GM10266 (cell line): ENCODE results near the gene KISS1.

Experiments used
- DNase-seq: peaks from one replicate; pipeline ENCODE4 v3.0.0; 2012; ENCODE audit errors: extremely low spot score
- TF ChIP-seq, protein P1 (sequence below): IDR thresholded peaks from 2 replicates; pipeline ENCODE4 v1.5.1; 2012; ENCODE audit warnings: mild to moderate bottlenecking, low read depth; ENCODE audit not compliant: control insufficient read depth, insufficient read depth; ENCODE audit errors: missing control alignments

Gene KISS1

GRCh38 chr1:204153667-204154066 is 42.6 kb downstream of the KISS1 start:
- TF ChIP-seq, protein P1, sequence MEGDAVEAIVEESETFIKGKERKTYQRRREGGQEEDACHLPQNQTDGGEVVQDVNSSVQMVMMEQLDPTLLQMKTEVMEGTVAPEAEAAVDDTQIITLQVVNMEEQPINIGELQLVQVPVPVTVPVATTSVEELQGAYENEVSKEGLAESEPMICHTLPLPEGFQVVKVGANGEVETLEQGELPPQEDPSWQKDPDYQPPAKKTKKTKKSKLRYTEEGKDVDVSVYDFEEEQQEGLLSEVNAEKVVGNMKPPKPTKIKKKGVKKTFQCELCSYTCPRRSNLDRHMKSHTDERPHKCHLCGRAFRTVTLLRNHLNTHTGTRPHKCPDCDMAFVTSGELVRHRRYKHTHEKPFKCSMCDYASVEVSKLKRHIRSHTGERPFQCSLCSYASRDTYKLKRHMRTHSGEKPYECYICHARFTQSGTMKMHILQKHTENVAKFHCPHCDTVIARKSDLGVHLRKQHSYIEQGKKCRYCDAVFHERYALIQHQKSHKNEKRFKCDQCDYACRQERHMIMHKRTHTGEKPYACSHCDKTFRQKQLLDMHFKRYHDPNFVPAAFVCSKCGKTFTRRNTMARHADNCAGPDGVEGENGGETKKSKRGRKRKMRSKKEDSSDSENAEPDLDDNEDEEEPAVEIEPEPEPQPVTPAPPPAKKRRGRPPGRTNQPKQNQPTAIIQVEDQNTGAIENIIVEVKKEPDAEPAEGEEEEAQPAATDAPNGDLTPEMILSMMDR, result no peak

GRCh38 chr1:204152310-204153044 is 43.8 kb downstream of the KISS1 start:
- no peak for DNase-seq
- TF ChIP-seq, protein P1, result no peak

More at GRCh38 chr1:204153667-204154066, 42.6 kb downstream of the KISS1 start:
- DNase-seq, result no peak

DNA sequence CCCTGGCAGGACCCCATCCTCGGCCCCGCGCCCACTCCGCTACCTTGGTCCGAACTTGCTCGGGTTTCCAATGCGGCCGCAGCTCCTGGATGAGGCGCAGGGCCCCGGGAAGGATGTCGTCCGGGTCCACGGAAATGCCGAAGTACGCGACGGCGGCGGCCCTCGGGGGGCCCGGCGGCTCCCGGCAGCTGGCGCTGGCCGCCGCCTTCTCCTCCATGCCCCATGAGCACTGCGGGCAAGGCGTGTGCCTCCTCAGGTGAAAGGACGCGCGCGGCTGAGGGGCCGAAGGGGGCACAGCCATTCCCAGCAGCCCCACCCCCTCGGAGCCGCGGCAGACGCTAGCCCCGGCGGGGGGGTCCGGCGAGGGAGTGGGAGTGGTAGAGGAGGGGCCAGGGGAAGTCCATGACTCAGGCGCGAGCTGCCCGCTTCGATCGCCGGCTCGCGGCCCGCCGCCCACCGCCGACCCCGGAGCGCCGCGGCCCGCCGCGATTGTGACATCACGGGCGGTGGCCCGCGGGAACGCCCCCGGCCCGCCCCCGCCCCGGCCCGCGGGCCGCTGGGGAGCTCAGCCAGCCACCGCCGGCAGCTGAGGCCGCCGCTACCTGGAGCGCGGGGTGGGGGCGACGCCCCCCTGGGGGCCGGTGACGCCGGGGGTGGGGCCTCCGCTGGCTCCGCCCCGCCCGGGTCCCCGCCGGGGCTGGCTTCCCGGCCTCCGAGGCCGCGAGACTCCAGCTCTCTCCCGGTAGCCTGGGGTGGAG is 44.6 kb downstream of the KISS1 start, which contains the start of gene ETNK2:
ETNK2 (minus strand) TSS at position 493 of the 758 bp plus-strand sequence; CDS start at position 301, 192 bp downstream.
- TF ChIP-seq, protein P1, result no peak
- peak; percentile 65 for DNase-seq

DNA sequence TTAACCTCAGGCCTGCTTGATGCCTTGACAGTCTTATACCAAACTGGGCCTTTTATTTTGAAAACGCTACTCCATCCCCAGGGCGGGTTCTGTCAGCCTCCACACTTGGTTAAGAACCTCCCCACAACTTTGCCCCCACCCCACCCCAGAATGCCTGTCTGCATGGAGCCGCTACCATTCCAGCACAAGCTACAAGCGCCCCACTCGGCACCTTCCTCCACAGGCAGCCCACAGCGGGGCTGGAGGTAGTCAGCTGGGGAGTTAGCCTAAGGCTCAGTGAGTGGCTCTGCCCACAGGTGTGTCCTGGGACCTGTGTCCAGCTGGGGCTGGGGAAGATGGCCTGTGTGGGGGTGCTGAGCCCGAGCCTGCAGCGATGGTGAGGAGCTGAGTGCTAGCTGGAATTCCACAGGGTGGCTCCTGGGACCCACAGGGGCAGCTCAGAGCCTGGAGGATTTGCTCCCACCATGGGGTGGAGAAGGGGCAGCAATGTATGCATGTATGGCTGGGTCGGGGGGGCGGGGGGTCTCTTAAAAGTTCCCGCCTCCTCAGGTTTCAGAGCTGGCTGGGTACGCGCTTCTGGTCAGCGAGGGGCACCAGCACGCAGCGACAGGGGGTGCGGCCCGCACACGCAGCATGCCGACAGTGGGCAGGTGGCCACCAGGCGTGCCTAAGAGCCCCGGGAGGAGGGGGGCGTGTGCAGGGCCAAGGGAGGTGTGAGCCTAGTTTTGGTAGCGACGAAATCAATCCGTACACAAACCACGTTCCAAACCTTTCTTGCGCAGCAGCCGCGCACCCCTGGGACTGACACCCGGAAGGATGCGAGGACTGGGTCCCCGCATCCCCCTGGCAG is 45.4 kb downstream of the KISS1 start:
- TF ChIP-seq, protein P1, result no peak
- DNase-seq, result no peak

DNA sequence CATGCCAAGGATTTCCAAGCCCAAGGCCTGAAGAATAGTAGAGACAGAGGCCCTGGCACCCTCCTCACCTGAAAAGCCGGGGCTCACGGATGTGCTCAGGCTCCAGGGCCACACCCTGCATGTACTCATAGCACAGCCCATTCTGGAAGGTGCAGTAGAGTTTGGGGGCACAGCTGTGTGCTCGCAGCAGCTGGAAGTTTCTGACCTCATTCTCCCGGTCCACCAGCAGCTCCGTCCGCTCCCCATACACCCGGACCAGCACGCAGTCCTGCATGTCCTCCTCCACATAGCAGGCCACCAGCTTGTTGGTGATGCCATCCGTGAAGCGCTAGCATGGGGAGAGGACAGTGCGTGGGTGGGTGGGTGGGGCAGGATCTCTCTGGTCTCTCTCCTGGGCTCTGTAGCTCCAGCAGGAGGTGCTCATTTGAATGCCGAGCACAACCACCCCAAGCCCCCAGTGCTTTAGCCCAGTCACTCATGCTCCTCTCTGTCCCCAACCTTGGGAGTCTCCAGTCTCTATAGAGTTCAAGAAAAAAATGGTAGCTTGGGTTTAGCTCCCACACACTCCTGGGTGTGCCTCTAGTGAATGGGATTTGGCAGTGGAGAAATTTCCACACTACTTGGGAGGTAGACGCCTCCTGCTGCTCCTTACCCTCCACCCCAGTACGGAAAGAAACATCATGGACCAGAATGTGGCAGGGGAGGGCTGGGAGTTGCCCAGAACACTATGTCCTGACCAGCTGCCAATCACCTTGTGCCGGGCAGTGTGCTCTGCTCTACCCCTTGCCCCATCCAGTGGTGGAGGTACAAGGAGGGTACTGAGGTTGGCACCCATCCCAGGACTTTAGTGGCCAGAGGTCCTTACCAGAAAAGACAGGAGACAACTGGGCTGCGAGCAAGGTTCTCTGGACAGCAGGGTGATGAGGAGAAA is 46.4 kb downstream of the KISS1 start:
- TF ChIP-seq, protein P1, result no peak
- no peak for DNase-seq

DNA sequence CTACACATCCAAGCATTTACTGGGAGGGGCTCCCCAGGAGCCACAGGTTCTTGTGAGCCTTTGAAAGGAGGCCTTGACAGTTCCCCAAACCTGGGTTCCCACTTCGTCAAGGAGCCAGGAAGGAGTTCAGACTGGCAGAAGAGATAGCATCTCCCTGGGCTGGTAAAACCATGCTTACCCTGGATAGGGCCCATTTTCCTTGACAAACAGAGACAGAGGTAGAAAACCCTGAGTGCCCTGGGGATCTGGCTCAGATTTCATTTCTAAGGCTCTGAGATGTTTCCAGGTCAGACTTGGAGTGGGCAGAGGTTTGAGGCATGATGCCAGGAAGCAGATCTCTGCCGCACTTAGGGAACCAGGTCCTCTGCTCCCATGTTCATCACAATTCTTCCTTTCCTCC is 47.2 kb downstream of the KISS1 start:
- TF ChIP-seq, protein P1, result no peak
- no peak for DNase-seq
